HFFc6 (cell line): Measurements from ENCODE around the gene SAMSN1. TPM values are rescaled to one million over a fixed set of nuclear protein-coding genes. Genes with fewer than 3 reads are reported as not detected.

Experiments
- DNase-seq: peaks from one replicate; pipeline ENCODE4 v3.0.0-alpha.2; 2018
- H3K27ac Mint-ChIP-seq: 2 replicates; pipeline ENCODE4 v1.8.0; 2020; ENCODE audit warnings: mild to moderate bottlenecking, mixed read lengths
- H3K27me3 Mint-ChIP-seq: 2 replicates; pipeline ENCODE4 v1.8.0; 2021; ENCODE audit warnings: mild to moderate bottlenecking, moderate library complexity, mixed read lengths; ENCODE audit not compliant: insufficient read depth
- H3K36me3 Mint-ChIP-seq: 2 replicates; pipeline ENCODE4 v1.8.0; 2021; ENCODE audit warnings: low read depth, mixed read lengths
- H3K4me1 Mint-ChIP-seq: 2 replicates; pipeline ENCODE4 v1.8.0; 2020; ENCODE audit warnings: low read depth, mixed read lengths
- H3K4me3 Mint-ChIP-seq: 2 replicates; pipeline ENCODE4 v1.8.0; 2020; ENCODE audit warnings: mild to moderate bottlenecking, moderate library complexity, mixed read lengths
- H3K9me3 Mint-ChIP-seq: 2 replicates; pipeline ENCODE4 v1.8.0; 2020; ENCODE audit warnings: mild to moderate bottlenecking, mixed read lengths
- CTCF ChIP-seq: fragments of 200-600 bp; sonication (generic); IDR thresholded peaks from 2 replicates; pipeline ENCODE4 v1.5.0; 2021; ENCODE audit warnings: antibody characterized with exemption, mild to moderate bottlenecking
- total RNA-seq, 6 experiments: library from RNA; stranded (reverse); fragmentation: NEBNext Ultra II Directional; extraction: Animal tissue kit (Norgen Biotek cat#: 25700); gene quantifications; 2 replicates in 1 of 6; 3 replicates in 5 of 6; pipeline ENCODE4 v1.2.3, GENCODE V29; 2021

The SAMSN1 gene
- total RNA-seq, 6 experiments from 2014 or later = not detected

GRCh38 chr21:14591882-14592281 lies 45.8 kb upstream of the SAMSN1 start:
- DNase-seq = no peak
- H3K4me3 Mint-ChIP-seq = no peak overlapping the region
- H3K4me1 Mint-ChIP-seq = no peaks in the 10 kb centered on the region
- TF ChIP-seq CTCF = no peak
- no peak overlapping the region for H3K27ac Mint-ChIP-seq
- no peaks in the 10 kb centered on the region for H3K27me3 Mint-ChIP-seq
- H3K36me3 Mint-ChIP-seq = no peaks in the 10 kb centered on the region
- peaks cover 13% of the 10 kb centered on the region for H3K9me3 Mint-ChIP-seq

- DNase-seq = no peak
- Mint-ChIP-seq H3K36me3 (no peaks in the 10 kb centered on the region), H3K27me3 (no peaks in the 10 kb centered on the region), H3K9me3 (peaks cover 13% of the 10 kb centered on the region), H3K27ac (no peak overlapping the region), H3K4me3 (no peak overlapping the region), H3K4me1 (no peaks in the 10 kb centered on the region)
- no peak for TF ChIP-seq CTCF
These were observed 45.3 kb upstream of the SAMSN1 start for GRCh38 chr21:14591377-14591776.

DNA sequence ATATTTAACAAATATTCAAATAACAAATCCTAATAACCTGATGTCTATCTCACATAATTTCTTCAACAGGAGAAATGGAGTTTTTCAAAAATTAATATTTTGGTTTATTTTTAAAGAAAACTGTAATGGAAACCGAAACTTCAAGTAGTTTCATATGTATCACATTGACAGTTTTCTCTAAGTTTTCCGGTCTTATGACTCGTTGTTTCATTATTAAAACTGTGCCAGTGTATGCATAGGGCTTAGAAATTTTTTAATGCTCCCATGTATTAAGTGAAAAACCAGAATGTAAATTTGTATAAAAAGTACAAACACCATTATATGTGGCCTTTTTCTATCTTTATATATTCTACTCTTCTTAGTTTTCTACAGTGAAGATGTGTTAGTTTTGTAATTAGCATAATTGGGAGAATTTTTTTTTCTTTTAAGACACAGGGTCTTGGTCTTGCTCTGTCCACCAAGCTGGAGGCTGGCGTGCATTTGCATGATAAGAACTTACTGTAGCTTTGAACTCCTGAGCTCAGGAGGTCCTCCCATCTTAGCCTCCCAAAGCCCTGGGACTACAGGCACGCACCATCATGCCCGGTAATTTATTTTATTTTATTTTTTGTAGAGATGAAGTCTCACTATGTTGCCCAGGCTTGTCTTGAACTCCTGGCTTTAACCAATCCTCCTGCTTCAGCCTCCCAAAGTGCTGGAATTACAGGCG lies 43.9 kb upstream of the SAMSN1 start:
- Mint-ChIP-seq H3K4me3 (no peak overlapping the region), H3K36me3 (no peaks in the 10 kb centered on the region), H3K9me3 (peaks cover 13% of the 10 kb centered on the region), H3K4me1 (no peaks in the 10 kb centered on the region), H3K27me3 (no peaks in the 10 kb centered on the region), H3K27ac (no peak overlapping the region)
- DNase-seq = no peak
- no peak for TF ChIP-seq CTCF

DNA sequence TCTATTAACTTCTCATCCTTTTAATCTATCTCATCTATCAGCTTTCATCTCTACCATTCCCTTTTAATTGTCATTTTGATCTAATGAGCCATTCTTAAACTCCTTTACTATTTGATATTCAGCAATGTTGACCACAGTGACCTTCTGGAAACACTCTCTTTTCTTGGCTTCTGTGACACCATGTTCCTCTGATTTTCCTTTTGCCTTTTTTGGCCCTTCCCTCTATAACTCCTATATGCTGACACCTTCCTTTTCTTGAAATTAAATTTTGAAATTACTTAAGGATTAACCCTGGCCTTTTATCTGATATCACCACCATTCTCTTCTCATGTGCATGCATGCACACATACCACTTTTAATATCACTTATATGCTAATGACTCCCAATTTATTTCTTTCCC lies 41.2 kb upstream of the SAMSN1 start:
- H3K4me3 Mint-ChIP-seq = no peak overlapping the region
- no peak for TF ChIP-seq CTCF

DNA sequence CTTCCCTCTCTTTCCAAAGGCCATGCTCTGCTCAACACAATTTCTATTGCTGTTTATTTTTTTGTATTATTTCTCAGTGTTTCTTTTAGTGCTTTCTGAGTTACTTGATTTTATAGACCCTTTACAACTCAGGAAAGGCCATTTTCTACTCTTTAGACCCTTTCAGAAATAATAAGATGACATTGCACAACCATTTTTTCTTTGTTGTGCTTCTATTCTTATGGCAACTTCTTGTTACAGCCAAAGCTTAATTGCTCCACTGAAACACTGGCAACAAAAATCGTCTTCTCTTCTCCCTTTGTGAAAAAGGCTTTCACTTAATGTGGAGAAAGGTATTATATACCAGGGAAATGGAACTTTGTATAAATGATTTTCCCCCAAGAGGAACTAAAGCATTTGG lies 39.0 kb upstream of the SAMSN1 start:
- Mint-ChIP-seq H3K9me3 (peaks cover 16% of the 10 kb centered on the region), H3K27ac (no peak overlapping the region), H3K4me1 (no peaks in the 10 kb centered on the region), H3K27me3 (no peaks in the 10 kb centered on the region; the same call in 1 of the 2 replicates), H3K36me3 (no peaks in the 10 kb centered on the region), H3K4me3 (no peak overlapping the region)
- DNase-seq = no peak
- no peak for TF ChIP-seq CTCF

More for the DNA sequence above, 41.2 kb upstream of the SAMSN1 start:
- Mint-ChIP-seq H3K36me3 (no peaks in the 10 kb centered on the region), H3K9me3 (peaks cover 10% of the 10 kb centered on the region), H3K4me1 (no peaks in the 10 kb centered on the region), H3K27me3 (no peaks in the 10 kb centered on the region; the same call in 1 of the 2 replicates), H3K27ac (no peak overlapping the region)
- DNase-seq = no peak
